ENCODE data around the gene OXT.

The OXT gene

DNA sequence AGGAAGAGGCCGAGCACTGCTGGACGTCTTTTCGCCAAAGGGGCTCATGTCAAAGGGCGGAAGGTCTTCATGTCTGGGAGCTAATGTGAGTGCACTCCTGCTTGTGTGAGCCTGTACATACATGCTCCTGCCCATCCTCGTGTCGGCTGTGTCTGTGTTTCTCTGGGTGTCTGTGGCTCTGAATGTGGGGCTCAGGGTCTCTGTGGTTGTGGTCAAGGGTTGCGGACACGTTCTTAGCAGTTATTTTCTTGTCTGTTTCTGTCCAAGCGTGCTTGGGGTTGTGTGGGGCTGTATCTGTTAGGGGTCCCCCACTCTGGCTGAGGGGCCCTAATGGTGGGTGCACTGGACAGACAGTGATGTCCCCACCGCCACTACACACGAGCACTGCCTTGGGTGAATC is 10.2 kb downstream of the OXT start:
- no peak overlapping the region for H2BK15ac ChIP-seq (replicated peaks; ENCODE audit: low read depth)
- no CpG with 5 or more reads among the region's 11 CpGs for WGBS (ENCODE audit: extremely low coverage, insufficient coverage, low lambda C conversion rate)

DNA sequence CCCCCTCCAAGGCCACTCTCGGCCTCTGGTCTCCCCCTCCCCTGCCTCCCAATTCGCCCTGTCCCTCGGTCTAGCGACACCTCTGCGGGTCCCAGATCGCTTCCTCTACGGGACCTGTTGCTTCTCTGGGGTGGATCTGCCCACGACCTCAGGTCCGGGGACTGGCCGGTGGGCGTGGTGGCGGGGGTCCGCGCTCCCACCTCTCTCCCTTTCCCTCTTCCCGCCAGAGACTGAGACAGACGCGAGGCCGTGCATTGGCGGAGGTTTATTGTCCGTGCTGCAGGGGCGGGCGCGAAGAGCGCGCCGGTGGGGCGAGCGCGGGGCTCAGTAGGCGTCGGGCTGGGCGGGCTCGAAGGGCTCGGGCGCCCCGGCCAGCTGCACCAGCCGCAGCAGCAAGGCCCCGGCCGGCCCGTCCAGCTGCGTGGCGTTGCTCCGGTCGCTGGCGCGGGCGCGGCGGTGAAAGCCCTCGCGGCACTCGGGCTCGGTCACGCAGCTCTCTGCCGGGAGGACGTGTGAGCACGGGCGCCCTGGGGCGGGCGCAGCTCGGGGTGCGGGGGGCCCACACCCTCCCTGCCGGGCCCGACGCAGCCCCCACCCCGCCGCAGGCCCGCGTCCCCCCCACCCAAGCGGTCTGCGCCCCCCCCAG is 11.0 kb downstream of the OXT start:
- no CpG with 5 or more reads among the region's 71 CpGs for WGBS (ENCODE audit: extremely low coverage, insufficient coverage, low lambda C conversion rate)
- H3K36me3 ChIP-seq (ENCODE audit: control insufficient read depth, insufficient read depth, low read length) = no peaks in the 10 kb centered on the region
- no peak overlapping the region for H2BK120ac ChIP-seq (ENCODE audit: low read depth, low read length)
- no peak for DNase-seq
- no peak overlapping the region for H3K23ac ChIP-seq (ENCODE audit: low read length)
- peaks cover 18% of the 10 kb centered on the region for H3K27me3 ChIP-seq (ENCODE audit: insufficient read depth, low read length, poor library complexity)
- no peak overlapping the region for H4K5ac ChIP-seq (ENCODE audit: low read length)
- H3K4me1 ChIP-seq (ENCODE audit: control insufficient read depth, low read depth, low read length) = no peaks in the 10 kb centered on the region
- no peak overlapping the region for H2AK5ac ChIP-seq (ENCODE audit: low read length)
- H3K9ac ChIP-seq (ENCODE audit: low read length) = peak overlapping the region; percentile 15
- H3K18ac ChIP-seq (ENCODE audit: low read length) = no peak overlapping the region
- no peaks in the 10 kb centered on the region for H3K79me1 ChIP-seq (ENCODE audit: low read length)
- no peak overlapping the region for H3K27ac ChIP-seq (ENCODE audit: low read depth, low read length)
- no peak overlapping the region for H4K8ac ChIP-seq (ENCODE audit: low read depth, low read length)
- H3K79me2 ChIP-seq (ENCODE audit: control insufficient read depth, insufficient read depth, low read length) = no peaks in the 10 kb centered on the region
- no peak overlapping the region for H3K4ac ChIP-seq (ENCODE audit: low read depth, low read length)
- no peak overlapping the region for H3K4me3 ChIP-seq (ENCODE audit: low read length)
- no peak overlapping the region for H2BK5ac ChIP-seq (ENCODE audit: low read length)
- H3K4me2 ChIP-seq (ENCODE audit: low read length) = peak overlapping the region; percentile 40
- H2BK15ac ChIP-seq (replicated peaks; ENCODE audit: low read depth) = no peak overlapping the region
- peak overlapping the region; percentile 12 for H3K56ac ChIP-seq (ENCODE audit: low read length)

More for the DNA sequence above, 10.2 kb downstream of the OXT start:
- no peak overlapping the region for H3K56ac ChIP-seq (ENCODE audit: low read length)
- H3K4ac ChIP-seq (ENCODE audit: low read depth, low read length) = no peak overlapping the region
- no peaks in the 10 kb centered on the region for H3K36me3 ChIP-seq (ENCODE audit: control insufficient read depth, insufficient read depth, low read length)
- no peaks in the 10 kb centered on the region for H3K79me2 ChIP-seq (ENCODE audit: control insufficient read depth, insufficient read depth, low read length)
- H3K4me2 ChIP-seq (ENCODE audit: low read length) = no peak overlapping the region
- H4K5ac ChIP-seq (ENCODE audit: low read length) = no peak overlapping the region
- no peak overlapping the region for H2BK120ac ChIP-seq (ENCODE audit: low read depth, low read length)
- no peak for DNase-seq
- no peak overlapping the region for H4K8ac ChIP-seq (ENCODE audit: low read depth, low read length)
- H3K23ac ChIP-seq (ENCODE audit: low read length) = no peak overlapping the region
- H3K9ac ChIP-seq (ENCODE audit: low read length) = no peak overlapping the region
- H3K79me1 ChIP-seq (ENCODE audit: low read length) = no peaks in the 10 kb centered on the region
- peaks cover 18% of the 10 kb centered on the region for H3K27me3 ChIP-seq (ENCODE audit: insufficient read depth, low read length, poor library complexity)
- H2AK5ac ChIP-seq (ENCODE audit: low read length) = no peak overlapping the region
- no peak overlapping the region for H3K27ac ChIP-seq (ENCODE audit: low read depth, low read length)
- no peak overlapping the region for H3K18ac ChIP-seq (ENCODE audit: low read length)
- H2BK5ac ChIP-seq (ENCODE audit: low read length) = no peak overlapping the region
- no peak overlapping the region for H3K4me3 ChIP-seq (ENCODE audit: low read length)
- H3K4me1 ChIP-seq (ENCODE audit: control insufficient read depth, low read depth, low read length) = no peaks in the 10 kb centered on the region

GRCh38 chr20:3082955-3083952 is 11.8 kb downstream of the OXT start:
- no CpG with 5 or more reads among the region's 76 CpGs for WGBS (ENCODE audit: extremely low coverage, insufficient coverage, low lambda C conversion rate)
- Histone ChIP-seq H2BK5ac (ENCODE audit: low read length) (no peak overlapping the region), H2BK120ac (ENCODE audit: low read depth, low read length) (no peak overlapping the region), H4K5ac (ENCODE audit: low read length) (no peak overlapping the region), H3K79me1 (ENCODE audit: low read length) (no peaks in the 10 kb centered on the region), H3K4me1 (ENCODE audit: control insufficient read depth, low read depth, low read length) (no peaks in the 10 kb centered on the region), H3K4ac (ENCODE audit: low read depth, low read length) (no peak overlapping the region), H3K79me2 (ENCODE audit: control insufficient read depth, insufficient read depth, low read length) (no peaks in the 10 kb centered on the region), H2BK15ac (replicated peaks; ENCODE audit: low read depth) (no peak overlapping the region), H3K4me3 (ENCODE audit: low read length) (no peak overlapping the region), H3K56ac (ENCODE audit: low read length) (peak overlapping the region; percentile 34), H3K27ac (ENCODE audit: low read depth, low read length) (no peak overlapping the region), H3K23ac (ENCODE audit: low read length) (no peak overlapping the region), H3K27me3 (ENCODE audit: insufficient read depth, low read length, poor library complexity) (peaks cover 18% of the 10 kb centered on the region), H3K9ac (ENCODE audit: low read length) (no peak overlapping the region), H2AK5ac (ENCODE audit: low read length) (no peak overlapping the region), H4K8ac (ENCODE audit: low read depth, low read length) (no peak overlapping the region), H3K36me3 (ENCODE audit: control insufficient read depth, insufficient read depth, low read length) (no peaks in the 10 kb centered on the region), H3K18ac (ENCODE audit: low read length) (no peak overlapping the region), H3K4me2 (ENCODE audit: low read length) (peak overlapping the region; percentile 40)
- DNase-seq = no peak

DNA sequence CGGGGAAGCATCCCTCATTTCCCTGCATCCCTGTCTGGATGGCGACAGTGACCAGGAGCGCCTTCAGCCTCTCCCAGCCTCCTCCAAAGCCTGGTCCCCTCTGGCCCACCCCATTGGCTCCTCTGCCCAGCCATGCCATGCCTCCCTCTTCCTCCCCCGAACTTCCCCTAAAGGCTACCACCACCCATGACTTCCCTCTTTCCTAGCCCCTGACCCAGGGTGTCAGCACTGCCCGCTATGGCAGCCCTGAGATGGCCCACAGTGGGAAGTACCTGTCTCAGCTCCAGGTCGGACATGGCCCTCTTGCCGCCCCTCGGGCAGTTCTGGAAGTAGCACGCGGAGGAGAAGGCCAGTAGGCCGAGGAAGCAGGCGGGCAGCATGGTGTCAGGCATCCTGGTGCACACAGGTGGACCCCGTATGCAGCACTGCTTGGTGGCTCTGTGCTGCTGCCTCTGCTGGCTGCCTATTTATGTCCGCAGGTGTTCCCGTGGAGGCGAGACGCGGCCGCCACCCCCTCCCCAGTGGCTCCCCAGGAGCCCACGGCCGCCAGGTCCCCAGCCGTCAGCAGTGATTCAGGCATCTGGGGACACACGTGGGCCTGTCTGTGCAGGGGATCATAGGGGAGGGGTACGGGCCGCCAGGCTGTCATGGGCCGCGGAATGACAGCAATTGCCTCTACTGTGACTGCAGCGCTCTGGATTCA is 13.0 kb downstream of the OXT start, which contains the start of gene AVP:
Gene AVP (minus strand): TSS at position 442 of the 703 bp plus-strand sequence. CDS start 50 bp downstream, at position 392.
- no peak within 1 kb of the TSS for H2BK120ac ChIP-seq (ENCODE audit: low read depth, low read length)
- H3K79me1 ChIP-seq (ENCODE audit: low read length) = no peaks in the 10 kb centered on the region
- H3K36me3 ChIP-seq (ENCODE audit: control insufficient read depth, insufficient read depth, low read length) = no peaks in the 10 kb centered on the region
- no peaks in the 10 kb centered on the region for H3K79me2 ChIP-seq (ENCODE audit: control insufficient read depth, insufficient read depth, low read length)
- H3K56ac ChIP-seq (ENCODE audit: low read length) = no peak within 1 kb of the TSS
- no peaks in the 10 kb centered on the region for H3K4me1 ChIP-seq (ENCODE audit: control insufficient read depth, low read depth, low read length)
- H2AK5ac ChIP-seq (ENCODE audit: low read length) = no peak within 1 kb of the TSS
- no peak within 1 kb of the TSS for H3K4me2 ChIP-seq (ENCODE audit: low read length)
- no peak within 1 kb of the TSS for H3K4me3 ChIP-seq (ENCODE audit: low read length)
- H3K23ac ChIP-seq (ENCODE audit: low read length) = no peak within 1 kb of the TSS
- no peak within 1 kb of the TSS for H3K4ac ChIP-seq (ENCODE audit: low read depth, low read length)
- no peak within 1 kb of the TSS for H3K9ac ChIP-seq (ENCODE audit: low read length)
- no peak within 1 kb of the TSS for H2BK15ac ChIP-seq (replicated peaks; ENCODE audit: low read depth)
- DNase-seq = no peak
- peaks cover 18% of the 10 kb centered on the region for H3K27me3 ChIP-seq (ENCODE audit: insufficient read depth, low read length, poor library complexity)
- H3K18ac ChIP-seq (ENCODE audit: low read length) = no peak within 1 kb of the TSS
- H3K27ac ChIP-seq (ENCODE audit: low read depth, low read length) = no peak within 1 kb of the TSS
- H2BK5ac ChIP-seq (ENCODE audit: low read length) = no peak within 1 kb of the TSS
- H4K5ac ChIP-seq (ENCODE audit: low read length) = no peak within 1 kb of the TSS
- WGBS (ENCODE audit: extremely low coverage, insufficient coverage, low lambda C conversion rate) = no CpG with 5 or more reads among the region's 28 CpGs
- no peak within 1 kb of the TSS for H4K8ac ChIP-seq (ENCODE audit: low read depth, low read length)

- Histone ChIP-seq H4K8ac (ENCODE audit: low read depth, low read length) (no peak overlapping the region), H2BK5ac (ENCODE audit: low read length) (no peak overlapping the region), H3K27me3 (ENCODE audit: insufficient read depth, low read length, poor library complexity) (peaks cover 18% of the 10 kb centered on the region)
Observed at GRCh38 chr20:3084986-3085360, 13.6 kb downstream of the OXT start.

More at GRCh38 chr20:3084986-3085360, 13.6 kb downstream of the OXT start:
- Histone ChIP-seq H2BK120ac (ENCODE audit: low read depth, low read length) (no peak overlapping the region), H3K9ac (ENCODE audit: low read length) (no peak overlapping the region), H3K18ac (ENCODE audit: low read length) (no peak overlapping the region), H3K4me3 (ENCODE audit: low read length) (no peak overlapping the region), H4K5ac (ENCODE audit: low read length) (no peak overlapping the region), H3K4me1 (ENCODE audit: control insufficient read depth, low read depth, low read length) (no peaks in the 10 kb centered on the region), H3K23ac (ENCODE audit: low read length) (no peak overlapping the region), H3K56ac (ENCODE audit: low read length) (no peak overlapping the region), H3K4ac (ENCODE audit: low read depth, low read length) (no peak overlapping the region), H3K36me3 (ENCODE audit: control insufficient read depth, insufficient read depth, low read length) (no peaks in the 10 kb centered on the region), H3K4me2 (ENCODE audit: low read length) (no peak overlapping the region), H2AK5ac (ENCODE audit: low read length) (no peak overlapping the region), H3K79me1 (ENCODE audit: low read length) (no peaks in the 10 kb centered on the region), H2BK15ac (replicated peaks; ENCODE audit: low read depth) (no peak overlapping the region), H3K79me2 (ENCODE audit: control insufficient read depth, insufficient read depth, low read length) (no peaks in the 10 kb centered on the region), H3K27ac (ENCODE audit: low read depth, low read length) (no peak overlapping the region)
- DNase-seq = no peak
- no CpG with 5 or more reads among the region's 7 CpGs for whole genome bisulfite sequencing (ENCODE audit: extremely low coverage, insufficient coverage, low lambda C conversion rate)
